Caco-2 (cell line): ENCODE data around the gene CASP9. TPM values are rescaled to one million over a fixed set of nuclear protein-coding genes. Genes with fewer than 3 reads are reported as not detected.

Experiments
- BruUV-seq: library from RNA; stranded (reverse); fragments of 400-500 nt; replicated peaks from 2 replicates; lab custom pipeline; 2021; lab: Mats Ljungman, UMichigan
- CTCF ChIA-PET: fragments of 300-600 bp; sonication (Branson Sonifier 250); formaldehyde crosslinking; loops from one replicate; lab custom pipeline; 2022; ENCODE audit warnings: antibody characterized with exemption; lab: Charles Lee
- POLR2A ChIA-PET: fragments of 300-600 bp; sonication (Branson Sonifier 250); formaldehyde crosslinking; loops from one replicate; lab custom pipeline; 2022; ENCODE audit warnings: antibody characterized with exemption; lab: Charles Lee
- DNase-seq, 2 experiments: peaks; one replicate each; pipeline versions ENCODE4 v3.0.0 to v3.0.0-alpha.2; 2020 to 2022
- H3K27me3 ChIP-seq: replicated peaks from 2 replicates; pipeline ENCODE4 v1.6.0; 2011; ENCODE audit warnings: low read length; ENCODE audit not compliant: control insufficient read depth, insufficient read depth
- H3K36me3 ChIP-seq: 2 replicates; pipeline ENCODE4 v1.5.1; 2011; ENCODE audit warnings: low read length; ENCODE audit not compliant: control insufficient read depth, insufficient read depth
- H3K4me1 ChIP-seq: fragments of 250-450 bp; sonication (Bioruptor Pico); 2 replicates; pipeline ENCODE4 v1.5.1; 2020; ENCODE audit warnings: mild to moderate bottlenecking
- H3K4me3 ChIP-seq: 2 replicates; pipeline ENCODE4 v1.5.1; 2011; ENCODE audit warnings: low read depth, mild to moderate bottlenecking, control low read depth, low read length
- H3K9me3 ChIP-seq: fragments of 250-450 bp; sonication (Bioruptor Pico); 2 replicates; pipeline ENCODE4 v1.5.1; 2020; ENCODE audit warnings: mild to moderate bottlenecking, moderate library complexity
- H3K27ac Mint-ChIP-seq: one replicate; pipeline ENCODE4 v1.8.0; 2022; ENCODE audit warnings: mixed read lengths; ENCODE audit not compliant: unreplicated experiment
- H3K27me3 Mint-ChIP-seq: one replicate; pipeline ENCODE4 v1.8.0; 2022; ENCODE audit warnings: mixed read lengths; ENCODE audit not compliant: insufficient read depth, unreplicated experiment
- H3K36me3 Mint-ChIP-seq: one replicate; pipeline ENCODE4 v1.8.0; 2022; ENCODE audit warnings: mild to moderate bottlenecking, mixed read lengths; ENCODE audit not compliant: insufficient read depth, unreplicated experiment
- H3K4me1 Mint-ChIP-seq: one replicate; pipeline ENCODE4 v1.8.0; 2022; ENCODE audit warnings: low read depth, mixed read lengths; ENCODE audit not compliant: unreplicated experiment
- H3K4me3 Mint-ChIP-seq: one replicate; pipeline ENCODE4 v1.8.0; 2022; ENCODE audit warnings: mild to moderate bottlenecking, moderate library complexity, mixed read lengths; ENCODE audit not compliant: unreplicated experiment
- H3K9me3 Mint-ChIP-seq: one replicate; pipeline ENCODE4 v1.8.0; 2022; ENCODE audit warnings: mixed read lengths; ENCODE audit not compliant: unreplicated experiment
- CTCF ChIP-seq, 2 experiments: fragments of 200-600 bp in 1 of 2; IDR thresholded peaks; 1 replicate in 1 of 2; 2 replicates in 1 of 2; pipeline versions ENCODE4 v1.5.1 to v1.8.0; 2011 to 2022; ENCODE audit warnings: antibody characterized with exemption in 1 of 2, control low read depth in 1 of 2, inconsistent platforms in 1 of 2, low read depth in 1 of 2, low read length in 1 of 2, mild to moderate bottlenecking in 1 of 2, moderate library complexity in 1 of 2; ENCODE audit not compliant: insufficient read depth in 1 of 2, severe bottlenecking in 1 of 2, unreplicated experiment in 1 of 2
- intact Hi-C: fragments of 100-400 bp; cut with micrococcal nuclease; formaldehyde crosslinking; loops from one replicate; pipeline ENCODE4 v1.10.0; 2022; ENCODE audit not compliant: unreplicated experiment
- total RNA-seq: library from RNA; stranded (reverse); gene quantifications from 2 replicates; pipeline ENCODE4 v1.2.3, GENCODE V29; 2022

CASP9 gene
- total RNA-seq, 1 experiment from 2014 or later, result 9.9 TPM

- no peaks in the 10 kb centered on the region for H3K9me3 ChIP-seq
- H3K4me1 Mint-ChIP-seq, result peaks cover 8% of the 10 kb centered on the region
- no peak for TF ChIP-seq CTCF (IDR thresholded peaks at IDR 0.05; ENCODE audit: insufficient read depth in 1 of 2, low read depth in 1 of 2, low read length in 1 of 2, severe bottlenecking in 1 of 2, unreplicated experiment in 1 of 2)
- H3K27me3 Mint-ChIP-seq, result no peaks in the 10 kb centered on the region
- DNase-seq, result no peak
- peaks cover 27% of the 10 kb centered on the region for H3K36me3 Mint-ChIP-seq
- no peak overlapping the region for H3K27ac Mint-ChIP-seq
- no peak overlapping the region for H3K4me3 Mint-ChIP-seq
- no peaks in the 10 kb centered on the region for H3K4me1 ChIP-seq
- H3K4me3 ChIP-seq, result no peak overlapping the region
- no peaks in the 10 kb centered on the region for H3K9me3 Mint-ChIP-seq
- ChIA-PET CTCF (no interaction called here), POLR2A (no interaction called here)
- no peaks in the 10 kb centered on the region; the same call in 1 of the 2 replicates for H3K36me3 ChIP-seq
- intact Hi-C loops, result no loop called here
- H3K27me3 ChIP-seq, result no peaks in the 10 kb centered on the region
- no TSS peak for BruUV-seq
These were observed 19.2 kb upstream of the CASP9 start for GRCh38 chr1:15543251-15543588.

- Histone ChIP-seq H3K4me3 (no peak overlapping the region), H3K9me3 (no peaks in the 10 kb centered on the region), H3K27me3 (no peaks in the 10 kb centered on the region), H3K4me1 (no peaks in the 10 kb centered on the region), H3K36me3 (no peaks in the 10 kb centered on the region; the same call in 1 of the 2 replicates)
- Mint-ChIP-seq H3K27ac (no peak overlapping the region), H3K4me1 (peaks cover 8% of the 10 kb centered on the region), H3K4me3 (no peak overlapping the region), H3K27me3 (no peaks in the 10 kb centered on the region), H3K9me3 (no peaks in the 10 kb centered on the region), H3K36me3 (peaks cover 24% of the 10 kb centered on the region)
- no peak for DNase-seq
- intact Hi-C loops, result no loop called here
- CTCF ChIA-PET, result no interaction called here
- no peak for TF ChIP-seq CTCF (IDR thresholded peaks at IDR 0.05; ENCODE audit: insufficient read depth in 1 of 2, low read depth in 1 of 2, low read length in 1 of 2, severe bottlenecking in 1 of 2, unreplicated experiment in 1 of 2)
- POLR2A ChIA-PET, result no interaction called here
- no TSS peak for BruUV-seq
These were observed 18.6 kb upstream of the CASP9 start for GRCh38 chr1:15542388-15543250.

- Histone ChIP-seq H3K4me1 (no peaks in the 10 kb centered on the region), H3K9me3 (no peaks in the 10 kb centered on the region), H3K4me3 (no peak overlapping the region), H3K36me3 (no peaks in the 10 kb centered on the region; the same call in 1 of the 2 replicates), H3K27me3 (no peaks in the 10 kb centered on the region)
- TF ChIP-seq CTCF (IDR thresholded peaks at IDR 0.05; ENCODE audit: insufficient read depth in 1 of 2, low read depth in 1 of 2, low read length in 1 of 2, severe bottlenecking in 1 of 2, unreplicated experiment in 1 of 2), result no peak
- POLR2A ChIA-PET, result no interaction called here
- H3K4me1 Mint-ChIP-seq, result peaks cover 8% of the 10 kb centered on the region
- CTCF ChIA-PET, result no interaction called here
- DNase-seq, result no peak
- H3K9me3 Mint-ChIP-seq, result no peaks in the 10 kb centered on the region
- no TSS peak for BruUV-seq
- H3K27me3 Mint-ChIP-seq, result no peaks in the 10 kb centered on the region
- no peak overlapping the region for H3K27ac Mint-ChIP-seq
- no peak overlapping the region for H3K4me3 Mint-ChIP-seq
- H3K36me3 Mint-ChIP-seq, result peaks cover 28% of the 10 kb centered on the region
- intact Hi-C loops, result no loop called here
These were observed 17.3 kb upstream of the CASP9 start for GRCh38 chr1:15541231-15541792.
